ENCODE measurements around the gene DDAH1. TPM values are rescaled to one million over a fixed set of nuclear protein-coding genes. Genes with fewer than 3 reads are reported as not detected.

DDAH1 gene
- total RNA-seq, 2 experiments from 2014 or later = 0.09 to 0.11 TPM

DNA sequence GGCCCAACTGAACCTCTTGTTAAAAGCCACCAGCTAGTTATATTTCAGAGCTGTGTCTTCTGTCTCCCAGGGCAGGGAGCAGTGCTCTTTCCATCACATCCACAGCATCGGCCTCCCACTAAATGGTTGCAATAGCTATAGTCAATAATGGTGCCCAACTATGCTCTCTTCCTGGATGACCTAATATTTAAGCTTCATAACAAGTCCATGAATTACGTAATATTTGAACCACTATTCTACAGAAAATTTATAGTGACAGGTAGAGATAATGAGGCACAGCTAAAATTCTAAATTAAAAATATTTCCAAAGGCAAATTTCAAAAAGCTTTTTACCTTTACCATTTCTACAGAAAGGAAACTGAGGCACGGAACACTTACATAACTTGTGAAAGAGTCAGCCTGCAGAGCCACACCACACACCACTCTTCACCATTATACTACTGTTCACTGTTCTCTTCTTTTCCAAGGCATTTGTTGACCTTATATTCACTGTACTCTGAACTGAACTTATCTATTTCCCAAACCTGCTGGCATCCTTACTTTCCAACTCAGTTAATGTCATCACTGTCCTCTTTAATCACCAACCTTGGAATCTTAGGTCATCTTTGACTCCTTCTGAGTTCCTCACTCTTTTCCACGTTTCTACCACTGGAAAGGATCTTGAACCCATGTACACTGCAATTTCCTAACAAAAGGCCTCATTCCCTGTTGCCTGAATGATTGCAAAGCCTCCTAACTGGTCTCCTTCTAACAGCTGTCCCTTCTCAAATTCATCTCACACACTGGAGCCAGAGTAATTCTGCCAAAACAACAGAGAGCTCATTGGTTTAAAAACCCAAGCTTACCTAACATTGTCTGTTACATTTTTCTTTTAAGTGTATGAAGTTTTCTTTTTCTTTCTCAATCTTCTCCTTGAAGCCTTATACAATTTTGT, 85.5 kb downstream of the DDAH1 start:
- H3K4me1 Mint-ChIP-seq = no peaks in the 10 kb centered on the region
- intact Hi-C loops (cut with DNase I, micrococcal nuclease) = no loop called here
- peaks cover 7% of the 10 kb centered on the region for H3K27me3 Mint-ChIP-seq
- POLR2A ChIA-PET = no interaction called here
- H3K27ac Mint-ChIP-seq = no peak overlapping the region
- H3K9me3 Mint-ChIP-seq (ENCODE audit: low read depth) = peaks cover 10% of the 10 kb centered on the region
- DNase-seq (no peak), ATAC-seq (no peak)
- CTCF ChIA-PET = interaction anchor here (0.6 to 1.0 kb wide), 2 partner anchors 22 to 155 kb away, joined by 3 read pairs; no protein-coding TSS in a partner anchor
- no peak overlapping the region for H3K4me3 Mint-ChIP-seq
- H3K36me3 Mint-ChIP-seq (ENCODE audit: low read depth) = no peaks in the 10 kb centered on the region

DNA sequence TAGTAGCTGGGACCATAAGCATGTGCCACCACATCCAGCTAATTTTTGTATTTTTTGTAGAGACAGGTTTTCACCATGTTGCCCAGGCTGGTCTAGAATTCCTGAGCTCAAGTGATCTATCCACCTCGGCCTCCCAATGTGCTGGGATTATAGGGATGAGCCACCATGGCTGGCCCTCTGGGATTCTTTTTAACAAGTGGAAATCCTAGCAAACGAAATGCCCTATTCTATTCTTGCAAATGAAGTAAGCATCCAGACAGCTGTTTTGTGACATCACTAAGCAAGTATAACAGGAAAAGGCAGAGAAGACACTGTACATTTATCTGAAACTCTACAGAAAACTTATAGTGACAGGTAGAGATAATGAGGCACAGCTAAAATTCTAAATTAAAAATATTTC, 86.4 kb downstream of the DDAH1 start:
- no peak overlapping the region for H3K27ac Mint-ChIP-seq
- DNase-seq (no peak), ATAC-seq (no peak)
- H3K27me3 Mint-ChIP-seq = peaks cover 5% of the 10 kb centered on the region
- POLR2A ChIA-PET = no interaction called here
- H3K4me1 Mint-ChIP-seq = no peaks in the 10 kb centered on the region
- H3K36me3 Mint-ChIP-seq (ENCODE audit: low read depth) = no peaks in the 10 kb centered on the region
- intact Hi-C loops (cut with DNase I, micrococcal nuclease) = no loop called here
- peaks cover 10% of the 10 kb centered on the region for H3K9me3 Mint-ChIP-seq (ENCODE audit: low read depth)
- no peak overlapping the region for H3K4me3 Mint-ChIP-seq
- CTCF ChIA-PET = interaction anchor here (1.0 kb wide), 1 partner anchor 22 kb away, joined by 3 read pairs; no protein-coding TSS in a partner anchor

DNA sequence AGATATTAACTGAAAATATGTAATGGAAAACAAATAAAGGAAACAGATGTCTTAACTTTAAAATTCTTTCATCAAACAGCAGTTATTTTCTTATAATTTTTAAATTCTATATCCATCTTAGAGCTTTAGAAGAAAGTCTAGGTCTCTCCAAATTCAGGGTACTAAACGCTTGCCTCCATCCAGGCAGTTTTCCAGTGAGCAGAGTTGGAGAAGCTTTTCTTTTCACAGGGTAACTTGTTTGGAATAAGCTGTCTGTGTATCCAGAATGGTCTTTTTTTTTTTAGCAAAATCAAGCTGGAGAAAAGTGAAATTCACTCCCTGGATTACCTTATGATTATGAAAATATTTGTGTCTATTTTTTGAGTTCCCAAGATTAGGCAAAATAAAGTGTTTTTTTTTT, 88.6 kb downstream of the DDAH1 start:
- ChIA-PET CTCF (no interaction called here), POLR2A (interaction anchor here (0.7 kb wide), 1 partner anchor 92 kb away, joined by 14 read pairs; no protein-coding TSS in a partner anchor)
- Mint-ChIP-seq H3K9me3 (ENCODE audit: low read depth) (no peaks in the 10 kb centered on the region), H3K36me3 (ENCODE audit: low read depth) (no peaks in the 10 kb centered on the region), H3K4me3 (no peak overlapping the region), H3K4me1 (no peaks in the 10 kb centered on the region), H3K27ac (no peak overlapping the region), H3K27me3 (peaks cover 8% of the 10 kb centered on the region)
- DNase-seq = no peak
- no peak for ATAC-seq
- intact Hi-C loops (cut with DNase I, micrococcal nuclease) = no loop called here

DNA sequence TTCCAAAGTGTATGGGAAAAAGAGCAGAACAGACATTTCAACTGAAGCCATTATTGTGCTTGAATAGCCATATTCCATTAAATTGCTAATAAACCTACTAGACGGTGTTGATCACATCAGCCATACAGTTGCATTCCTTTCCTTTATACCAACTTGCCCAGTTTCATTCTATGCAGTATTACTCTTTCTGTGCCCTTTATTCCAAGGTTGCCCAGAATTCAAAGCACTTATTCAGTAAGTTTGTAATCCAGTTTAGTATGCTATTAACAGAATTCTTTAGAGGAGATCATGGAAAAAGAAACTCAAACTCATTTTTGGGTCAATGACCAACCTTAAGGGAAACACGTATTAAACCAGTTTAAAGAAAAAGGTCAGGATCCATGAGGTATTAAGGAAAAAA, 89.5 kb downstream of the DDAH1 start:
- no peak overlapping the region for H3K4me3 Mint-ChIP-seq
- H3K27ac Mint-ChIP-seq = no peak overlapping the region
- H3K4me1 Mint-ChIP-seq = no peaks in the 10 kb centered on the region
- H3K9me3 Mint-ChIP-seq (ENCODE audit: low read depth) = no peaks in the 10 kb centered on the region
- POLR2A ChIA-PET = no interaction called here
- intact Hi-C loops (cut with DNase I, micrococcal nuclease) = no loop called here
- no peak for ATAC-seq
- CTCF ChIA-PET = no interaction called here
- H3K27me3 Mint-ChIP-seq = peaks cover 9% of the 10 kb centered on the region
- H3K36me3 Mint-ChIP-seq (ENCODE audit: low read depth) = no peaks in the 10 kb centered on the region
- DNase-seq = no peak

DNA sequence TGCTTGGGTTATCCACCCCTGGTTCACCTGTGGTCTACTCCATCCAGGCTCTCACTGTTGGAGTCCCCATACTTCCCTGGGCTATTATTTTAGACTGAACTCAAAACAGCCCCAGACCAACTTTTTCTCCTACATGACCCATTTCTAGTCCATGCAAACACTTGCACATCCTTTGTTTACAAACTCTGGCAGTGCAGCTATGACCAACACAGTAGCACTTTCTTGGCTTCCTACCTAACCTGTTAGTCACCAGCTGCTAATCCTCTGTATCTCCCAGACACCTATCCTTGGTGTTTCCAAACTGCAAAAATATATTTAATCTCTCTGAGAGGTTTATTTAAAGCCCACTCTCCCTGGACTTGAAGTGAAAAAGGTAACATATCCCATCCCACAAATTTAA, 90.8 kb downstream of the DDAH1 start:
- DNase-seq = no peak
- POLR2A ChIA-PET = interaction anchor here (0.5 kb wide), 1 partner anchor 720 kb away, joined by 3 read pairs; no protein-coding TSS in a partner anchor
- Mint-ChIP-seq H3K4me3 (no peak overlapping the region), H3K4me1 (no peaks in the 10 kb centered on the region), H3K27ac (no peak overlapping the region), H3K27me3 (peaks cover 10% of the 10 kb centered on the region), H3K9me3 (ENCODE audit: low read depth) (no peaks in the 10 kb centered on the region), H3K36me3 (ENCODE audit: low read depth) (no peaks in the 10 kb centered on the region)
- ATAC-seq = no peak
- intact Hi-C loops (cut with DNase I, micrococcal nuclease) = no loop called here
- CTCF ChIA-PET = no interaction called here

DNA sequence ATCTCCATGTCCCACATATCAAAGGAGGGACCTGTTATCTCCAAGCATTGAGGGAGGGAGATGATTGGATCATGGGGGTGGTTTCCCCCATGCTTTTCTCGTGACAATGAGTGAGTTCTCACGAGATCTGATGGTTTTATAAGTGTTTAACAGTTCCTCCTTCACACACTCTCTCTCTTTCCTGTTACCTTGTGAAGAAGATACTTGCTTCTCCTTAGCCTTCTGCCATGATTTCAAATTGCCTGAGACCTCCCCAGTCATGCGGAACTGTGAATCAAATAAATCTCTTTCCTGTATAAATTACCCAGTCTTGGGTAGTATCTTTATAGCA, 91.6 kb downstream of the DDAH1 start:
- Mint-ChIP-seq H3K36me3 (ENCODE audit: low read depth) (no peaks in the 10 kb centered on the region), H3K9me3 (ENCODE audit: low read depth) (no peaks in the 10 kb centered on the region), H3K27ac (no peak overlapping the region), H3K4me1 (no peaks in the 10 kb centered on the region), H3K4me3 (no peak overlapping the region), H3K27me3 (peaks cover 10% of the 10 kb centered on the region)
- ATAC-seq (no peak), DNase-seq (no peak)
- POLR2A ChIA-PET = no interaction called here
- CTCF ChIA-PET = no interaction called here
- intact Hi-C loops (cut with DNase I, micrococcal nuclease) = no loop called here

DNA sequence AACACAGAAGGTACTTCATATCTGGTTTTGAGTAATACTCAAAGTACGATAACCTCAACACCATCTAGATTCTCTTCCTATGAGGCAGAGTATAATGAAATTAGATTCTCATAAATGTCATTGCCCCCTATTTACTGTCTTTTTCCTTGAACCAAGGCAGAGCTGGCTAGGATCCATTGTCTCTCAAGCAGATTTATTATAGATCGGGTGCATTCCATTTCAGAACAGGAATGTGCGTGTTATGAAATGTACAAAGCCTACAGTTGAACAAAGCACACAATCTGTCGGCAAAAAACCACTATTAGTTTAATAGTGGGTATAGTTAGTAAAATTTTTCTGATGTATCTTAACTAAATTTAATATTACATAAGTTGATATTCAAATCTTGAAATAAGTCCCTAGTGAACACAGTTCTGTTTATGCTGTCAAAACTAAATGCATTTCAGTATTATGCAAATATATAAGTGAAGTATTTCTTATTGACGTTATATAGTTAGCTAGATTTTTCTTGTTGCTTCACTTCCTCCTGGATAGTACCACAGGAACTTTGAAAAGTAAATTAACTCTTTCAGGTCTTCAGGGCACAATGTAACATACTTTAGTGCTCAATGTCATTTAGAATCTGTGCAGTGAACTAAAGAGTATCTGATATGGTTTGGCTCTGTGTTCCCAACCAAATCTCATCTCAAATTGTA, 92.1 kb downstream of the DDAH1 start:
- H3K4me3 Mint-ChIP-seq = no peak overlapping the region
- H3K36me3 Mint-ChIP-seq (ENCODE audit: low read depth) = no peaks in the 10 kb centered on the region
- CTCF ChIA-PET = interaction anchor here (1.2 kb wide), 1 partner anchor 12 kb away, joined by 3 read pairs; no protein-coding TSS in a partner anchor
- no peaks in the 10 kb centered on the region for H3K4me1 Mint-ChIP-seq
- no peak overlapping the region for H3K27ac Mint-ChIP-seq
- POLR2A ChIA-PET = no interaction called here
- H3K9me3 Mint-ChIP-seq (ENCODE audit: low read depth) = no peaks in the 10 kb centered on the region
- H3K27me3 Mint-ChIP-seq = peaks cover 10% of the 10 kb centered on the region
- no peak for ATAC-seq
- DNase-seq = no peak
- intact Hi-C loops (cut with DNase I, micrococcal nuclease) = no loop called here

DNA sequence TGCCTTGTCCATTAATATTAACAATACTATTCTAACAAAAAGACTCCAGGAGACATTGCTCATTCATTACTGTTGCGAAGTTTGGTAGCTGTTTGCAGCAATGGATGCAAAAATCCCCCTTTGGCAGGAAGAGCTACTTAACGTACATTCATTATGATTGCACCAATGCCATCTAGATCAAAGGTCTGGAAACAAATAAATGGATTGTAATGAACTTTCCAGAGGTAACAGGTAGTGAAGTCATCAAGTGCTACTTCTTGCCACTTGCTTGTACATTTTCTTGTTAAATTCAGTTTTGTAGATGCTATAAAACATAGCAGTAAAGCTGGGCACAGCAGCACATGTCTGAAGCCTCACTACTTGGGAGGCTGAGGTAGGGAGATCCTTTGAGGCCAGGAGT, 93.9 kb downstream of the DDAH1 start:
- no peak overlapping the region for H3K4me3 Mint-ChIP-seq
- peaks cover 12% of the 10 kb centered on the region for H3K27me3 Mint-ChIP-seq
- ATAC-seq (no peak), DNase-seq (no peak)
- no peaks in the 10 kb centered on the region for H3K4me1 Mint-ChIP-seq
- intact Hi-C loops (cut with DNase I, micrococcal nuclease) = no loop called here
- no peak overlapping the region for H3K27ac Mint-ChIP-seq
- POLR2A ChIA-PET = no interaction called here
- no peaks in the 10 kb centered on the region for H3K9me3 Mint-ChIP-seq (ENCODE audit: low read depth)
- CTCF ChIA-PET = no interaction called here
- no peaks in the 10 kb centered on the region for H3K36me3 Mint-ChIP-seq (ENCODE audit: low read depth)

DNA sequence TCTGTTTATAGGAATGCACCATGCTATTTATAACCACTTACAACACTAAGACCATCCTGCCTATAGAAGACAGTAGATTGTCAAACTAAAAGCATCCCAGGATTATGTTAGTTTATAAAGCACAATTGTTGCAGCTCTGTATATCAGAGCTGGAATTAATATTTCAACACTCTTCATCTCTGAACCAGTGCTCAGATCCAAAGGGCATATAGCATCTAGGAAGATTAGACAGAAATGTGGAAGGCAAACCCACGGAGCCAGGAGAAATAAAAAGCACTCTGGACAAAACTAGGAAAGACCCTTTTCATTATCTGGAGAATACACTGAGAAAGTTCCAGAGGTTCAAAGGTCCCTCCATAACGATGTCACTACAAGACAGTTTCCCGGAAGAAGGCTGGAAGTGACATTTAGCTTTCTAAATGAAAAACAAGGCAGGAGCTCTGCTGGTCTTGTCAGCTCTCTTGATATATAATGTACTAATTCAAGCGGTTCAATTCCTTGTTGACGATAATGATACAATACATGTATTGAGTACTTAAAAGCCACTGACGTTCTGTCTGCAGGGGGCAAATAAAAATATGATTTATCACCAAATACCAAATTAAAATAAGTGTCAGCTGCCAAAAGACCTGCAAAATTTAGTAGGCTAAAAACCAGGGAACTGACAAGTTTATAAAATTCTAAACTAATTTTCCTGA, 96.7 kb downstream of the DDAH1 start:
- no peak overlapping the region for H3K4me3 Mint-ChIP-seq
- ChIA-PET POLR2A (no interaction called here), CTCF (no interaction called here)
- peaks cover 6% of the 10 kb centered on the region for H3K27me3 Mint-ChIP-seq
- no peaks in the 10 kb centered on the region for H3K4me1 Mint-ChIP-seq
- H3K9me3 Mint-ChIP-seq (ENCODE audit: low read depth) = no peaks in the 10 kb centered on the region
- DNase-seq (no peak), ATAC-seq (no peak)
- H3K27ac Mint-ChIP-seq = no peak overlapping the region
- H3K36me3 Mint-ChIP-seq (ENCODE audit: low read depth) = no peaks in the 10 kb centered on the region
- intact Hi-C loops (cut with DNase I, micrococcal nuclease) = no loop called here

DNA sequence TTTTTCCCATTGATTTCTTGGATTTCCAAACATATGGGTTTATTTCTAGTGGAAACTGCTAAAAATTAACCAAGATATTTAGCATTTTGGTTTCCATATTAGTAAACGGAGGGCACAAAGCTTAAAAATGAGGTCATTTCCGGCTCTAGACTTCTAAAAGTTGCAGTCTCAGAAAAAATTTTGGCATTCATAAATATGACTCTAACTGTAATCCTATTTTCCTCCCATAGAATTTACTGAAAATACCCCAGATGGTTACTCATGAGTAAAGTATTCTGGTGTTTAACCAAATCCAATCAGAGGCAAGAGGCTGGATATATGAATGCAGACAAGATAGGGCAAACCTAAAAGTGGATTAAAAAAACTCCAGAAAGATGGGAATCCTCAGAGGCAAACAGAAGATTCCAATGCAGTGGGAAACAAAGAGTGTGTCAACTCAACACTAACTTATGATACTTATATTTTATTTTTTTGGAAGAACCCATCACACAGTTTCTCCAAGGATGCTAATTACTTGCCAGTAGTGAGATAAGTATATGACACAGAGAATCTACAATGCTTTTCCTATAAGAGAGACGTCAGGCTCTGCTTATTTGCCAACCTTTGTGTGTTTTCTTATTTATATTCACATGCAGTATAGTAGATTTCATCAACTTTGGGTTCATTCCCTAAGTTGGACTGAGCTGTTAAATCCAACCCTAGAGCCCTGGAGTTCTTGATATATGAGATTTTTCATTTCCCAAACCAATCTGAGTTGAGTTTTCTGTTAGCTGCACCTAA, 98.4 kb downstream of the DDAH1 start:
- no peak for DNase-seq
- intact Hi-C loops (cut with DNase I, micrococcal nuclease) = no loop called here
- Mint-ChIP-seq H3K9me3 (ENCODE audit: low read depth) (no peaks in the 10 kb centered on the region), H3K27ac (no peak overlapping the region), H3K4me3 (no peak overlapping the region), H3K36me3 (ENCODE audit: low read depth) (no peaks in the 10 kb centered on the region), H3K4me1 (no peaks in the 10 kb centered on the region), H3K27me3 (peaks cover 4% of the 10 kb centered on the region)
- POLR2A ChIA-PET = interaction anchor here (0.6 kb wide), 1 partner anchor 223 kb away, joined by 4 read pairs; no protein-coding TSS in a partner anchor
- CTCF ChIA-PET = no interaction called here
- ATAC-seq = no peak

DNA sequence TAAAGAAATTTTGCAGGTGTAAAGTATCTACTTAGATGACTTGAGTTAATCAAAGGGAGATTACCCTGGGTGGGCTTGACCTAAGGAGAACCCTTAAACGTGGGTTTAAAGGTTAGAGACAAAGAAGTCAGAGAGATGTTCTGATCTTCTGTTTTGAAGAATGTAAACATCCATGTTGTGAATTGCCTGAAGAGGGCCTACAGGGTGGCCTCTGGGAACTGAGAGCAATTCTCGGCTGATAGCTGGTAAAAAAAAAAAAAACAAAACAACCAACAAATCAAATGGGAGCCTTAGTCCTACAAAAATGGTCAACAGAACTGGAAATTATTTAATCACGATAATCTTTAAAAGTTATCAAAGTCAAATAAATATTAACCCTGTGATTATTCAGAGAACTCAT, 99.1 kb downstream of the DDAH1 start:
- Mint-ChIP-seq H3K27ac (no peak overlapping the region), H3K4me3 (no peak overlapping the region), H3K4me1 (no peaks in the 10 kb centered on the region), H3K27me3 (peaks cover 4% of the 10 kb centered on the region), H3K9me3 (ENCODE audit: low read depth) (no peaks in the 10 kb centered on the region), H3K36me3 (ENCODE audit: low read depth) (no peaks in the 10 kb centered on the region)
- ChIA-PET POLR2A (no interaction called here), CTCF (no interaction called here)
- DNase-seq (no peak), ATAC-seq (no peak)
- intact Hi-C loops (cut with DNase I, micrococcal nuclease) = no loop called here
